ENCODE data around the gene GPR146. TPM values are rescaled to one million over a fixed set of nuclear protein-coding genes. Genes with fewer than 3 reads are reported as not detected.

GPR146 gene
- total and polyA plus RNA-seq, 7 donors = 5.0 to 14.0 (median 9.4) TPM

GRCh38 chr7:1100386-1100785, 56.0 kb downstream of the GPR146 start:
- Histone ChIP-seq H3K36me3 (ENCODE audit: insufficient read depth in 1 of 2, low read depth in 1 of 2) (no peaks in the 10 kb centered on the region), H3K9me3 (no peaks in the 10 kb centered on the region), H3K27me3 (ENCODE audit: insufficient read depth in 3 of 3, low read length in 2 of 3) (no peaks in the 10 kb centered on the region), H3K27ac (no peak overlapping the region), H3K4me1 (peaks cover 11% of the 10 kb centered on the region), H3K4me3 (no peak overlapping the region)
- TF ChIP-seq, protein P1, sequence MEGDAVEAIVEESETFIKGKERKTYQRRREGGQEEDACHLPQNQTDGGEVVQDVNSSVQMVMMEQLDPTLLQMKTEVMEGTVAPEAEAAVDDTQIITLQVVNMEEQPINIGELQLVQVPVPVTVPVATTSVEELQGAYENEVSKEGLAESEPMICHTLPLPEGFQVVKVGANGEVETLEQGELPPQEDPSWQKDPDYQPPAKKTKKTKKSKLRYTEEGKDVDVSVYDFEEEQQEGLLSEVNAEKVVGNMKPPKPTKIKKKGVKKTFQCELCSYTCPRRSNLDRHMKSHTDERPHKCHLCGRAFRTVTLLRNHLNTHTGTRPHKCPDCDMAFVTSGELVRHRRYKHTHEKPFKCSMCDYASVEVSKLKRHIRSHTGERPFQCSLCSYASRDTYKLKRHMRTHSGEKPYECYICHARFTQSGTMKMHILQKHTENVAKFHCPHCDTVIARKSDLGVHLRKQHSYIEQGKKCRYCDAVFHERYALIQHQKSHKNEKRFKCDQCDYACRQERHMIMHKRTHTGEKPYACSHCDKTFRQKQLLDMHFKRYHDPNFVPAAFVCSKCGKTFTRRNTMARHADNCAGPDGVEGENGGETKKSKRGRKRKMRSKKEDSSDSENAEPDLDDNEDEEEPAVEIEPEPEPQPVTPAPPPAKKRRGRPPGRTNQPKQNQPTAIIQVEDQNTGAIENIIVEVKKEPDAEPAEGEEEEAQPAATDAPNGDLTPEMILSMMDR (IDR thresholded peaks at IDR 0.05) = no peak
- intact Hi-C loops (cut with DNase I) = no loop called here
- 71 to 87% (median 81%) methylated on average over 13 to 14 of the region's 14 CpGs for WGBS, 3 donors
- no peak for ATAC-seq
- DNase-seq = peak in 1 of 2 donors; percentile 37

- no peak for ATAC-seq
- Histone ChIP-seq H3K36me3 (ENCODE audit: insufficient read depth in 1 of 2, low read depth in 1 of 2) (no peaks in the 10 kb centered on the region), H3K27ac (no peak overlapping the region), H3K4me1 (peaks cover 12% of the 10 kb centered on the region), H3K4me3 (no peak overlapping the region), H3K27me3 (ENCODE audit: insufficient read depth in 3 of 3, low read length in 2 of 3) (no peaks in the 10 kb centered on the region), H3K9me3 (no peaks in the 10 kb centered on the region)
- WGBS, 3 donors = 79 to 86% (median 84%) methylated on average over 34 of the region's 34 CpGs
- peak in 1 of 2 donors; percentile 32 for DNase-seq
- intact Hi-C loops (cut with DNase I) = no loop called here
- TF ChIP-seq, protein P1 (IDR thresholded peaks at IDR 0.05) = no peak
Measured at GRCh38 chr7:1100834-1101562, 56.7 kb downstream of the GPR146 start.

DNA sequence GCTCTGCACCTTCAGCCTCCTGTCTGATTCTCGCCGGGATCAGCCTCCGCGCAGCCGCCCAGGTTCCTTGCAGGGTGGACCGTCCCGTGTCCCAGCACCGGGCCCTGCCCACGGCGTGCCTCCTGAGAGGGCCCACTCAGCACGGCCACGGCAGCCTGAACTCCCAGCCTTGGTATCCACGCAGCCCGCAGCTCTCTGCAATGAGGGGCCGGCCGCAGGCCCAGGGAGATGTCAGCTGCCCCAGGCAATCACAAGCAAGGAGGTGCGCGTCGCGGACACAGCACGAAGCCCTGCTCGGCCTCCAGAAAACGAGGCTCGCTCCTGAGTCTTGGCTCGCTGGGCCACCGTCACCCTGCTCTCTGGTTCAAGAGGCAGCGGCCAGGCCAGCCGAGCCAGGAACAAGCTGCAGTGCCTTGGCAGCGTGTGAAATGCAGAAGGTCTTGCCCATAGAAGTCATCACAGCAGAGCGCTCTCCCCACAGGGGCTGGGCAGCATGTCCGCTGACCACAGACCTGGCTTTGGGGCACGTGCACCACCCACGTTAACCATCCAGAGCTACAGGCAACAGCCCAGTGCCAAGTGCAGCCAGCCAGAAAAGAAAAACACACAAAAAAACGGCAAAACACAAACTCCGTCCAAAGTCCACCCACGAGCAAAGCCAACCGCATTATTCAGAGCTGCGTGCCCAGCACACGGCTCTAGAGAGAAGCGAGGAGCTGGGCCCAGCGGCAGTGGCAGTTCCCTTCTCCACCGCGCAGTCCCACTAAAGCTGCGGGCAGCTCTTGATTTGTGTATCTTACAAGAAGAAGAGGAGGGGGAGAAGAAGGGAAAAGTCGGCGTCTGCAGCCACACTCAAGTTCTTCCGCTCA, 57.5 kb downstream of the GPR146 start:
- ATAC-seq (no peak), DNase-seq (peak in 1 of 2 donors; percentile 48)
- H3K36me3 ChIP-seq (ENCODE audit: insufficient read depth in 1 of 2, low read depth in 1 of 2) = no peaks in the 10 kb centered on the region
- H3K4me3 ChIP-seq = no peak overlapping the region
- intact Hi-C loops (cut with DNase I) = no loop called here
- no peaks in the 10 kb centered on the region for H3K9me3 ChIP-seq
- H3K27me3 ChIP-seq (ENCODE audit: insufficient read depth in 3 of 3, low read length in 2 of 3) = no peaks in the 10 kb centered on the region
- WGBS, 3 donors = 68 to 79% (median 69%) methylated on average over 47 of the region's 47 CpGs
- no peak overlapping the region for H3K27ac ChIP-seq
- H3K4me1 ChIP-seq = peaks cover 15% of the 10 kb centered on the region
- TF ChIP-seq, protein P1 (IDR thresholded peaks at IDR 0.05) = no peak

- no peak overlapping the region for H3K4me3 ChIP-seq
- H3K27me3 ChIP-seq (ENCODE audit: insufficient read depth in 3 of 3, low read length in 2 of 3) = no peaks in the 10 kb centered on the region
- WGBS, 3 donors = 86 to 91% (median 89%) methylated on average over 34 of the region's 34 CpGs
- DNase-seq = peak in 1 of 2 donors; percentile 27
- TF ChIP-seq, protein P1 (IDR thresholded peaks at IDR 0.05) = no peak
- H3K27ac ChIP-seq = peak overlapping the region; percentile 46
- no peak for ATAC-seq
- intact Hi-C loops (cut with DNase I) = loop anchor here in 1 of 2 donors (1.0 kb wide), 1 partner anchor 25 kb away; no protein-coding TSS in a partner anchor
- no peaks in the 10 kb centered on the region for H3K36me3 ChIP-seq (ENCODE audit: insufficient read depth in 1 of 2, low read depth in 1 of 2)
- peaks cover 16% of the 10 kb centered on the region for H3K4me1 ChIP-seq
- H3K9me3 ChIP-seq = no peaks in the 10 kb centered on the region
Measured at GRCh38 chr7:1103009-1103788, 58.9 kb downstream of the GPR146 start.

Measured in psoas muscle (tissue), 8 donors.